NCI-H1436 treated with DMSO at 0.1 percent for 48 hours (cell line): ENCODE measurements around the gene PARD6G.

Experiments
- DNase-seq: peaks from one replicate; lab custom pipeline; 2025; lab: John Stamatoyannopoulos, UW

PARD6G gene

DNA sequence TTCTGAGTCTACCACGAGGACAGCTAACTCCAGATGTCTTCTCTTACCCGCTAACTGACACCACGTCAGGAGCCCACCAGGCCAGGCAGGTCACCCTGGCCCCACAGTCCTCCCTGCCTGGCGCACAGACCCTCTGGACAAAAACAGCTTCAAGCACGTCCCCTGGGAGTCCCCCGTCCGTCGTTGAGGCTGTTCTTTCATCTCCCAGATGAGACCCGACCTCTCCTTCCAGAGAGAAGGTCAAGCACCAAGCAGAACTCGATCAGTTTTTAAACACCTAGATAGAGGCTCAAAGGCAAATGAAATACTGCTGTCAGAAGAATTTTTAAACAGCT is 57.8 kb downstream of the PARD6G start:
- no peak for DNase-seq

- DNase-seq = no peak
These were observed 58.4 kb downstream of the PARD6G start for GRCh38 chr18:80188643-80189530.

- no peak for DNase-seq
These were observed 59.2 kb downstream of the PARD6G start for GRCh38 chr18:80187956-80188642.

- DNase-seq = no peak
These were observed 61.8 kb downstream of the PARD6G start for GRCh38 chr18:80185545-80185944.

DNA sequence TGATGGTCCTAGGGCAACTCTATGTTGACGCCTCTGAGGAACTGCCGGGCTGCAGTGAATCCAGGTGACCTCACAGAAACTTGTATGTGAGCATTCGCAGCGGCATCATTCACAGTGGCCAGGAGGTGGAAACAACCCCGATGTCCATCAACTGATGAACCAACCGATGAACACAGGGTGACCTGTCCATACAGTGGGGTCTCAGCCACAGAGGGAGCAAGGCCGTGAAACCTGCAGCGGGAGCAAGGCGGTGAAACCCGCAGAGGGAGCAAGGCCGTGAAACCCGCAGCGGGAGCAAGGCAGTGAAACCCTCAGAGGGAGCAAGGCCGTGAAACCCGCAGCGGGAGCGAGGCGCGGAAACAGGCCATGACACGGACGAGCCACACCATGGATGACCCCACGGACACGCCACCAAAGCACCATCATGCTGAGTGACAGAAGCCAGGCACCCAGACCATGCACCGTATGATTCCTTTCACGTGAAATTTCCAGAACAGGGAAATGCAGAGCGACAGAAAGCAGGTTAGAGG is 63.0 kb downstream of the PARD6G start:
- no peak for DNase-seq

- DNase-seq = no peak
These were observed 63.9 kb downstream of the PARD6G start for GRCh38 chr18:80183273-80184050.

DNA sequence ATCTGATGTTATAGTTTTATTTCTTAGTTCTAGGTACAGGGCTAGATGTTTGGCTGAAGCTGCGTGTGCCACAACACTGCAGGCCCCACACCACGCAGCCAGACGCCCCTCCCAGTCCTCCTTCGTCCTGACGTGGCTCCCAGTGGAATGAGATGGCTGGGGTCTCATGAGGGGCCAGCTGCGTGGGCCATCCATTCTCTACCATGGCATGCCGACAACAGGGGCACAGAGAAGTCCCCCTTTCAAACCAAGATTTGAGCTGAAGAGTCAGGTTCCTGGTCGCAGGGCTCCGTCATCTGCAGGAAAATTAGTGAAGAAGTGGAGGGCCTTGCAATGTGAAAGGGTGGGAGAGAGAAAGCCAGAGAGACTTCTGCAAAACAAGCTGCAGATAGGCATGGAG is 64.5 kb downstream of the PARD6G start:
- no peak for DNase-seq

GRCh38 chr18:80181642-80182461 is 65.5 kb downstream of the PARD6G start:
- DNase-seq = no peak

DNA sequence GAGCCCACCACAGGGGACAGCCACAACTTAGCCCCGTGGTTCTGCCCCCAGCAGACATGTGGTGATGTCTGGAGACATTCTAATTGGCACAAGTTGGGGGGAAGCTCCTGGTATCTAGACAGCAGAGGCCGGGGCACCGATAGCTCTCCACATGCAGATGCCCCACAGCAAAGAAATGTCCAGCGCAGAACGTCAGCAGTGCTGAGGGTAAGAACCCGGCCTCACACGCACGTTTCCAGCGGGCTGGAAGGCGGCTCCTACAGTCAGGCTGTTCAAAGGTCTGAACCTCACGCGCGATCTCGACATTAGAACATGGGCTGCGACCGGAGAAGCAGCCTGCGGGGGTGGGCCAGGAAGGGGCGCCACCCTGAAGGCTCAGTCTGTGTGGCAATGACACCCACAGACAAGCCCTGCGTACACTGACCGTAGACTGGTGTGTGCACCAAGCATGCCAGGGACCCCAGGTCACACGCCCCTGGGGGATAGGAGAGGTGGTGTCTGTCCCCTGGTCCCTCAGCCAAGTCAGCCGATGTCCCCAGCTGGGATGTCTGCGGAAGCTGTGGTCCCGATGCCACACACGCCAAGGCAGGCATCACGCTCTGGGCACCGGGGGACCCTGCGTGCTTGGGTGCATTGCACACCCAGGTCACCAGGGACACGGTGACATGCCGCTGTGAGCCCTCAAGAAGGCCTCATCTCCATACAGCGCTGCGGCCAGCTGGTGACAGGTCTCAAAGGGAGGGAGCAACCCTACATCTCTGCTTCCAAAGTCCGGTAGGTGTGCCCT is 66.3 kb downstream of the PARD6G start:
- DNase-seq = no peak

- no peak for DNase-seq
These were observed 67.3 kb downstream of the PARD6G start for GRCh38 chr18:80179857-80180558.

GRCh38 chr18:80178935-80179818 is 68.1 kb downstream of the PARD6G start:
- DNase-seq = no peak

DNA sequence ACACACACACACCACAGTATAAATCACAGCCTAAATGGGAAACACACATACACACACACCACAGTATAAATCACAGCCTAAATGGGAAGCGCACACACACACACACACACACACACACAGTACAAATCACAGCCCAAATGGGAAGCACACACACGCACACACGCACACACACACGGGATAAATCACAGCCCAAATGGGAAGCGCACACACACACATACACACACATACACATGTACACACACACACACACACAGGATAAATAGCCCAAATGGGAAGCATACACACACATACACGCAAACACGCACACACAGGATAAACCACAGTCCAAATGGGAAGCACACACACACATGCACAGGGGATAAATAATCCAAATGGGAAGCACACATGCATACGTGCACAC is 70.2 kb downstream of the PARD6G start:
- no peak for DNase-seq

GRCh38 chr18:80176334-80177073 is 70.8 kb downstream of the PARD6G start:
- DNase-seq = no peak

DNA sequence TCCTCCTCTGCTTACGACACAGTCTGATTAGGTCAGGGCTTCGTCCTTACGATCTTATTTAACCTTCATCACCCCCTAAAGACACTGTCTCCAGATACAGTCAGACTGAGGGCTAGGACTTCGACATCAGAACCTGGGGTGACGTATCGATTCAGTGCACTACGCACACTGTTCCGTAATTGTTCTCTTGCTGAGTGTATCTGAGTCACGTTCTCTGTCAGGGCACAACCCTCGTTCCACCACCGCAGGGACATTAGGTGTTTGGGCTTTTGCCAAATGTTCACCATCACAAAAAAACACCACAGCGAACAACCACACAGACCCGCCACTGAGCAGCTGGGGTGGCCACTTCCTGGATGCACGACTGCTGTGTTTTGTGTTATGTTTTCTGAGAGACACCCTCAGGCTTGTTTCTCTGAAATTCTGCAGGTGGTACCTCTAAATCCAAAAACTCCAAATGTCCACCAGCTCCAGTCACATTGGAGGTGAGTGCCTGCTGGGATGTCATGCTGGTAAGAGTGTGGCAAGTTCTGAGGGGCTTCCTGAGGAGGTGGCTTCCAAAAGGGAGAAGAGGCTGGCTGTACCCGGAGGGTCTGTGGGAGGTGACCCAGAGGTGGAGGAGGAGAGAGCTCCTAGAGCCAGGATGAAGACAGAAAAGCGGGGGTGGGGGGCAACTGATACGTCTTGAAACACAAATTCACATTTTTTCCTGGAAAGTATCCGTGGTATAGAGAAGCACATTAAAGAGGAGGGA is 71.7 kb downstream of the PARD6G start:
- no peak for DNase-seq

- DNase-seq = no peak
These were observed 74.3 kb downstream of the PARD6G start for GRCh38 chr18:80173060-80173459.

DNA sequence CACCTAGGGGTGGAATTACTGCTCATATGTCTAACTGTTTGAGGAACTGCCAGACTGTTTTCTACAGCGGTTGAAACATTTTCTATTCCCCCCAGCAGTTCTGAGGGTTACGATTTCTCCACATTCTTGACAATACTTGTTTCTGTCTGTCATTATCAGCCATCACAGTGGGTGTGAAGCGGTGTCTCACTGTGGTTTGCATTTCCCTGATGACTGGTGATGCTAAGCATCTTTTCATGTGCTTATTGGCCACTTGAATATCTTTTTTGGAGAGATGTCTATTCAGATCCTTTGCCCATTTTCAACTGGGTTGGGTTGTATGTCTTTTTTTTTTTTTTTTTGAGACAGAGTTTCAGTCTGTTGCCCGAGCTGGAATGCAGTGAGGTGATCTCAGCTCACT is 75.3 kb downstream of the PARD6G start:
- DNase-seq = no peak

GRCh38 chr18:80171054-80171872 is 76.1 kb downstream of the PARD6G start:
- DNase-seq = no peak
